ENCODE data around the gene PRR19. TPM values are rescaled to one million over a fixed set of nuclear protein-coding genes. Genes with fewer than 3 reads are reported as not detected.
"Not testable (repeated sequence)": the region's sequence is repeated elsewhere in the genome, so short reads cannot be mapped to it uniquely, and the experiment has no call there.

PRR19 gene
- total and polyA plus RNA-seq, 2 donors (not counting 1 experiment from before 2014, with no cell fraction given): 0.39 to 0.54 TPM

GRCh38 chr19:42339922-42340321 is 38.0 kb downstream of the PRR19 start:
- H3K4me3 ChIP-seq (ENCODE audit: control extremely low read depth in 1 of 5, extremely low read depth in 1 of 5, insufficient read depth in 1 of 5, low read depth in 2 of 5, low read length in 4 of 5); CTCF ChIA-PET: not testable (repeated sequence)
- peaks cover 0 to 24% of the 10 kb centered on the region in 2 experiments for H3K36me3 ChIP-seq (replicated peaks in 1 of 2; ENCODE audit: control extremely low read depth in 1 of 2, control insufficient read depth in 1 of 2, extremely low read depth in 1 of 2, insufficient read depth in 2 of 2, low read length in 1 of 2)

DNA sequence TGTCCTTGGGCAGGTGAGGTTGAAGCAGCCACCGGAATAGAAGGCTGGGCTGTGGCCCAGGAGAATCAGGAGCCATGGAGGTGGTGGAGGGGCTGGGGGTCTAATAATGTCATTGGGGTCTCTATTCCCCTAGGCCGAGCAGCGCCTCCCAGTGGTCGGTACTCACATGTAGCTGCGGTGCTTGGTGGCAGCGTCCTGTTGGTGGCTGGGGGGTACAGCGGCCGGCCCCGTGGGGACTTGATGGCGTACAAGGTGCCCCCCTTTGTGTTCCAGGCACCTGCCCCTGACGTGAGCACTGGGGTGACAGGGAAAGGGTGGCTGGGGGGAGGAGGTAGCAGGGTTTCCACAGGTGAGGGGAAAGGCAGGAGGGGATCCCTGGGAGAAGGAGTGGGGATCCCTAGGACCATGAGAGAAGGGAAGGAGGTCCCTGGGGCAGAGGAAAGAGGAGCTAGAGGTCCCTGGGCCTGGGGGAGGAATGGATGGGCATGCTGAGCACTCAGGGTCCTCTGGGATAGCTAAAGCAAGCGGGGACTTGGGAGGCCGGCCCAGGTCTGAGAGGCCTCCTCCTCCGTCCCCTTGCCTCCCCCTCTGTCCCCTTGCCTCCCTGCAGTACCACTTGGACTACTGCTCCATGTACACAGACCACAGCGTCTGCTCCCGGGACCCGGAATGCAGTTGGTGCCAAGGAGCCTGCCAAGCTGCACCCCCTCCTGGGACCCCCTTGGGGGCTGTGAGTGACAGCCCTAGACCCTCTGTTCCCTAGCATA is 41.6 kb downstream of the PRR19 start:
- WGBS (ENCODE audit: insufficient coverage): 95% methylated on average over 17 of the region's 17 CpGs
- H2AFZ ChIP-seq (ENCODE audit: insufficient read depth, low read depth, low read length, poor library complexity, severe bottlenecking): no peak overlapping the region
- no peaks in the 10 kb centered on the region for H4K20me1 ChIP-seq (ENCODE audit: control insufficient read depth, insufficient read depth, low read length, poor library complexity, severe bottlenecking)
- ATAC-seq (ENCODE audit: low read depth) (no peak), DNase-seq (no peak)
- H3K27me3 ChIP-seq (replicated peaks in 1 of 4; ENCODE audit: control extremely low read depth in 1 of 4, control insufficient read depth in 3 of 4, insufficient read depth in 4 of 4, low read length in 3 of 4): no peaks in the 10 kb centered on the region
- H3K4me3 Mint-ChIP-seq: no peak overlapping the region
- no peak overlapping the region for H3K27ac ChIP-seq (ENCODE audit: low read length in 2 of 2)
- peaks cover 3% of the 10 kb centered on the region for H3K4me1 Mint-ChIP-seq
- TF ChIP-seq EZH2 (IDR thresholded peaks at IDR 0.05; ENCODE audit: borderline replicate concordance, insufficient read depth, low read depth, low read length, poor library complexity, severe bottlenecking): no peak
- TF ChIP-seq CTCF (IDR thresholded peaks at IDR 0.05): no peak
- no peak overlapping the region for H3K4me2 ChIP-seq (replicated peaks; ENCODE audit: low read depth, low read length, poor library complexity, severe bottlenecking)
- peaks cover 0 to 20% of the 10 kb centered on the region in 2 experiments for H3K36me3 ChIP-seq (replicated peaks in 1 of 2; ENCODE audit: control extremely low read depth in 1 of 2, control insufficient read depth in 1 of 2, extremely low read depth in 1 of 2, insufficient read depth in 2 of 2, low read length in 1 of 2)
- H3K27me3 Mint-ChIP-seq: no peaks in the 10 kb centered on the region
- intact Hi-C loops (cut with micrococcal nuclease): no loop called here
- no peaks in the 10 kb centered on the region for H3K9me3 ChIP-seq (ENCODE audit: control extremely low read depth in 1 of 3, control insufficient read depth in 2 of 3, insufficient read depth in 1 of 3, low read length in 2 of 3)
- H3K79me2 ChIP-seq (ENCODE audit: control insufficient read depth, insufficient read depth, low read length): no peaks in the 10 kb centered on the region
- H3K27ac Mint-ChIP-seq: no peak overlapping the region
- no peak overlapping the region for H3K4me3 ChIP-seq (ENCODE audit: control extremely low read depth in 1 of 5, extremely low read depth in 1 of 5, insufficient read depth in 1 of 5, low read depth in 2 of 5, low read length in 4 of 5)
- CTCF ChIA-PET: no interaction called here
- no peaks in the 10 kb centered on the region for H3K9me3 Mint-ChIP-seq (ENCODE audit: insufficient read depth)
- H3K4me1 ChIP-seq (ENCODE audit: control insufficient read depth in 2 of 2, insufficient read depth in 2 of 2, low read length in 2 of 2): no peaks in the 10 kb centered on the region
- no peak overlapping the region for H3K9ac ChIP-seq (ENCODE audit: low read length)
- POLR2A ChIA-PET: no interaction called here

More at GRCh38 chr19:42339922-42340321, 38.0 kb downstream of the PRR19 start:
- H3K4me1 ChIP-seq (ENCODE audit: control insufficient read depth in 2 of 2, insufficient read depth in 2 of 2, low read length in 2 of 2); H3K9me3 Mint-ChIP-seq (ENCODE audit: insufficient read depth); H3K27ac ChIP-seq (ENCODE audit: low read length in 2 of 2); H3K27ac Mint-ChIP-seq; H3K4me1 Mint-ChIP-seq; H2AFZ ChIP-seq (ENCODE audit: insufficient read depth, low read depth, low read length, poor library complexity, severe bottlenecking); DNase-seq; H3K9ac ChIP-seq (ENCODE audit: low read length); POLR2A ChIA-PET; H3K27me3 Mint-ChIP-seq; H4K20me1 ChIP-seq (ENCODE audit: control insufficient read depth, insufficient read depth, low read length, poor library complexity, severe bottlenecking); H3K4me3 Mint-ChIP-seq; intact Hi-C loops (cut with micrococcal nuclease); H3K27me3 ChIP-seq (replicated peaks in 1 of 4; ENCODE audit: control extremely low read depth in 1 of 4, control insufficient read depth in 3 of 4, insufficient read depth in 4 of 4, low read length in 3 of 4); H3K9me3 ChIP-seq (ENCODE audit: control extremely low read depth in 1 of 3, control insufficient read depth in 2 of 3, insufficient read depth in 1 of 3, low read length in 2 of 3); H3K79me2 ChIP-seq (ENCODE audit: control insufficient read depth, insufficient read depth, low read length); H3K4me2 ChIP-seq (replicated peaks; ENCODE audit: low read depth, low read length, poor library complexity, severe bottlenecking); ATAC-seq (ENCODE audit: low read depth): not testable (repeated sequence)
- 100% methylated on average over 1 of the region's 4 CpGs for WGBS (ENCODE audit: insufficient coverage)

Data from B cell (primary cell).